NCI-H1048 (cell line): ENCODE results near the gene DDO.

Experiments used
- DNase-seq: peaks from one replicate; lab custom pipeline; 2025; lab: John Stamatoyannopoulos, UW

The DDO gene

DNA sequence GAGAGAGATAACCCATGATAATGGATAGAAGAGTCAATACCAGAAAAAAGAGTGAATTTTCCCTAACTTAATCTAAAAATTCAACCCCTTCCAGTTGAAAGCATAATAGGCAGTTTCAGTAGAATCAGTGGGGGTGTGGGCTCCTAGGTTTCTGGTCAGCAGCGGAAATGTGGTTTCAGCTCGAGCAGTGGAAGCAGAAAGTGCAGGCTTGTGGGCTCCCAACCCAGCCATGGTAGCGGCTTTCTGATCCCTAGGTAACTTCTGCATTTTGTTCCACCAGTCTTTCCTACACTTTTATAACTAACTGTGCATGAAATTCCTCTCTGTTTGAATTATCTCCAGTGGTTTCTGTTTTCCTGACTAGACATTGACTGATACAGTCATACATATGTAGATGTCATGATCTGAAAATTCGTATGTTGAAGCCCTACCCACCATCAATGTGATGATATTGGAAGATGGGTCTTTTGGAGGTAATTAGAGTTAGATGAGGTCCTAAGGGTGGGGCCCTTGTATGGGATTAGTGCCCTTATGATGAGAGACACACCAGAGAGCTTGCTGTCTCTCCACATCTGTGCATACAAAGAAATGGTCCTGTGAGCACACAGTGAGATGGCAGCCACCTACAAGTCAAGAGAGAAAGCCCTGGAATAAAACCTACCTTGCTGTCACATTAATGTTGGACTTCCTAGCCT, 6.5 kb upstream of the DDO start:
- DNase-seq = no peak

DNA sequence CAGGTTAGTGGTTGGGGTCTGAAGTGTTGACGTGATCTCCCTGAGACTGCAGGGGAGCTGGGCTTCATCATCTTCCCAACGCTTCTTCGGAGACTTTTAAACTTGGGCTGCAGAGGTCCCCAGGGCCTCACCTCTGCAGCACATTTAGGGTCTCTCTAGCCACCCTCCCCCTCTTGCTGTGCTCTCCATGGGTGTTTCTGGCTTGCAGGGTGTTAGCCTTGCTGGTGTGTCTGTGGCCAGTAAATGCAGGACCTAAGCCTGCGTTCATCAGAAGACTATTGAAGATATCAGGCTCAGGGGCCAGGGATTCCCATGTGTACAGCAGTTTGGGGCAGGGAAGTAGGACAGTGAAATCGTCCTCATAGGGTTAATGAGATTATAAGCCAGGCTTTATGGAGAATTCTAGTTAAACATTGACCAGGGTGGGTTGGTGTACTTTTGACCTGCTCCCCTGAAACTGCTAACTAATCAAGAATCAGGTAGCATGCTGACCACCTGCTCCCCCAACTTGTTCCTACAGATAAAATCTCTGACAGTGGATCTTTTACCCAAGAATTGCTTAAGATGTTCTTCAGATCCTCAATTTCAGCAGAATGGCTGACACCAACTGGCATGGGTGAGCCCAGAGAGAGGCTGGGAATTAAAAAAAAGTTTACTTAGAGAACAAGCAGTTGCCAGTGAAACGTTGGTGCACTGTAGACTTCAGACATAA, 3.8 kb upstream of the DDO start:
- DNase-seq = no peak

DNA sequence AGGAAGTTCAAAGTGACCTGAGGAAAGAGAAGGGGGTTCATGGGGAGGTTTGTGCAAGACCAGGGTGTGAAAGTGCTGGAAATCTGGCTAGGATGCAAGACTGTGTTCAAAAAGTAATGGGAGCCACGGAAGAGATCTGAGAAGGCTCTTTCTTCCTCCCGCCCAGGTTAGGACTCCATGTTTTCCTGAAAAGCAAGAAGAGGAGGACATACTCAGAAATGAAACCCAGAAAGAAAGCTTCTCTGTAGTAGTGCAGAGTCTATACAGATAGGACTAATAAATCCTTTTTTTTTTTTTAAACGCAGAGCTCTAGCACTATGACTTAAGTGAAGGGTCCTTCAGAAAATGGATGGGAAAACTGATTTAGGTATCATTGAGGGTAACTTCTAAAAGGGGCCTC, 3.2 kb upstream of the DDO start:
- DNase-seq = no peak

DNA sequence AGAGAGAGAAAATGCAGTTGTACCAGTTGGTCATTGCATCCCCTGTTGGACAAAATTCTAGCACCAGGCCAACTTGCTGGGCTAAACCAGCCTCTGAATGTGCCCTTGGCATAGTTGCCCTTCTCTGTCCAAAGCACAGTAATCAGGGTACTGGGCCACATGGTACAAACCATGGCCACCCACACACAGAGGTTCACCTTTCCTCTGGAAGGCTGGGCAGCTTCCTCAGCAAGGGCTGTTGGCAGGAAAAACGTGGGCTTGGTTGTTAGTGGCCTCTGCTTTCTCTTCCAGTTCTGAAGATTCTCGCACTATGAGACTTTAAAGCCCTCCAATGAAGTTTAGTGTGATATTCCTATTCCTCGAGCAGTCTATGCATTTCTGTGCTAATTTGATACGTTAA, 706 bp downstream of the DDO start:
- no peak for DNase-seq

DNA sequence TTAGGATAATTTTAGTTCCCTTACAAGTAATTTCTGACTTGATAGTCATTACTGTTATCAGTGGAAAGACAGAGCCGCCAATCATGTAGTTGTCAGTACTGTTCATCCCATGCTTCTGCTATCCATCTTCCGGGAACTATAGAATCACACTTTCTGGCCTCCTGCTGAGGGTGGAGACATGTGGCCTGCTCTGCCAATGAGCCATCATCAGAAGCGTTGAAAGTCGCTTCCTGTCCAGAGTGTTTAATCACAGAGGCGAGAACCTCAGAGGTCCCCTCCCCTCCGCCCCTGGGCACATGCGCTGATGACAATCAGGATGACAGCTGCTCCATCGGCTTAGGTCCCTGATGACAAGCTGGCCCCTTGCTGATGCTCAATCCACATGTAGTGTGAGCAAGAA, 3.0 kb downstream of the DDO start:
- no peak for DNase-seq

DNA sequence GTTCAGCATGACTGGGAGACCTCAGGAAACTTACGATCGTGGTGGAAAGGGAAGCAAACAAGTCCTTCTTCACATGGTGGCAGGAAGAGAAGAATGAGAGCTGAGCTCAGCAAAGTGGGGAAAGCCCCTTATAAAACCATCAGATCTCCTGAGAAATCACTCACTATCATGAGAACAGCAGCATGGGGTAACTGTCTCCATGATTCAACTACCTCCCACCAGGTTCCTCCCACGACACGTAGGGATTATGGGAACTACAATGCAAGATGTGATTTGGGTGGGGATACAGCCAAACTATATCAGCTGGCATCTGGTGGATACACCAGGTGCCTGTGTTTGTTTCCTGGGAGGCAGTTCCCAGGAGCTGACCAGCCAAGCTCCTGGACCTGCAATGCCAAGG, 4.9 kb downstream of the DDO start:
- DNase-seq = no peak

DNA sequence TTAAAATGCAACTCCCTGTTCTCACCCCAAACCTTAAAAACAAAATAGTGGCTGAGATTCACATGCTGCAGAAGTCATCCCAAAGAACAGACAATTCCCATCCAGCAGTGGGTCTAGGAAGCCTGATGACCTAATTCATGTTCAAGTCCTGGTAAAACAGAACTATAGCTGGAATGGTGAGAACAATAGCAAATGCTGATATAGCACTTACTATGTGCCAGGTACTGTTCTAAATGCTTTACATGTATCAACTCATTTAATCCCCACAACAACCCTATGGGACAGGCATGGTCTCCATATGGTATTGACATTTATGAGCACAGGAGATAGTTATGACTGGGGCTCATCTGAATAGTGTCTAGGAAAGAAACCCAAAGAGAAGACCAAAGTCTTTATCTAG, 5.6 kb downstream of the DDO start:
- DNase-seq = no peak

DNA sequence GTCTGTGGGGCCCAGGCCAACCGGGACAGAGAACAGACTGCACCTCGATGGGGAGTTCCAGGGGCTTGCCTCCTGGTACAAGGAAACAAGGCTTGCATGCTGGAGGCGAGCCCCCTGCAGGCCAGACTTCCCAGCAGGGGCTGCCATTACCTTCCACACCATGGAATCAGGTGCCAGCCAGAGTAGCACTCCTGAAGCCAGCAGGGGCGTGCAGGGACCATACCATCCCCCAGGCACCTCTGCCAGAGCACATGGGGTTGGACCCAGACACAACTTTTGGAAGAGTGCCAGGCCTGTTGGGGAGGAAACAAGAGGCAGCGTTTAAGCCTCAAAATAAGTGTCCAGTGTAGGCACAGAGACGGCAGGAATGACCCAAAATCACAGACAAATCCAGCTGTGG, 6.5 kb downstream of the DDO start:
- no peak for DNase-seq

DNA sequence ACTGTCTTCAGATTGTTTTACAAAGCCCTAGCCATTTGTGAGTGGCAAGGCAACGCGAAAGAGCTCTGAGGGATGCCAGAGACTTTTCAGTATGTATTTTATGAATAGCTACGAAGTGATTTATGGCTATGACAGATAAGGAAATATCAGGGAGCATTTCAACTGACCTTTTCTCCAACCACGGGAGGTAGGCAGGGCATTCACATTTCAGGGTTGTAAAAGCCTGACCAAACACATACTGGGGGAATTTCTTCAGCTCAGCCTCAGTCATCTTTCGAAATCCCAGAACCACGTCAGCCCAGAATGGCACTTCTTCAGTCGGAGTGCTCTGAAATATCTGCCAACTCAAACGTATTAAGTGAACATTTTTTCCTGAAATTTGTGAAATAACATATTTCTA, 10.8 kb downstream of the DDO start:
- no peak for DNase-seq

DNA sequence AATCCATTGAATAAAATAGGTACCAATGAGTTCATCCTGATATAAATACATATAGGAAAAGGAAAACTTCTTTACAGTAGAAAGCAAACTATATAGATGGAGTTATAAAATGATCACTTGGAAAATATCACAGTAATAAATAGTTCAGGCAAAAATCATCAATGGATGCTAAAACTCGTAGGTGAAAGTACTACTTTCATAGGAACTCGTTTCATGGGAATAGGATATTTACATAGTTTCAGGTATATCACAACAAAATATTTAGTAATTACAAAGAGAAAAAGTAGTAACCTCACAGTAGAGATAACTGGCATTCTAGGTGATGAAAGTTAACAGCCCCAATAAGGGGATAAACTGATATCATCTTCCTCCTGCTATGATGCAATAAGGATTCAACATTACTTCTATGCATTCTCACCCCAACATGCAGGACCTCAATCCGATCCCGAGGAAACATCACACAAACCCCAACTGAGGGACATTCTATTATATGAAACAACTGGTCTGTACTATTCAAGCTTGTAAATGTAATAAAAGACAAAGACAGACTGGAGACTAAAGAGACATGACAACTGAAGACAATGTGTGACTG, 13.7 kb downstream of the DDO start:
- no peak for DNase-seq

DNA sequence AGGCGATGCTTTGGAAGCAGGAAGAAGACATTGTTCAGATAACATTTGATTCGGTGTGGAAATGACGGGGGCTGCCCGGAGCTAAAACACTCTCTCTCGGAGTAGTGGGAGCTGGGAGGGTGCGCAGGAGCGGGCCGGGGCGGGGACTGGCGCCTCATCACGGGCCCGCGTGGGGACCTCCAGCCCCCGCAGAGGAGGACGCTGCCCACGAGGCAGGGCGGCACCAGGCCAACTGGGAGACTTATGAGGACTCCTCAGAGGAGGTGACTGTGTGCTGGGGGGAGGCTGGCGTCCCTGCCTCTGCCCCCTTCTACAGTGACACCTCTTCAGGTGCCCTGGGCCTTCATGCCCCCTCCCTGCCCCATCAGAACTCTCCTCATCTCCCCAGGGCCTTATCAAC, 15.2 kb downstream of the DDO start:
- no peak for DNase-seq

DNA sequence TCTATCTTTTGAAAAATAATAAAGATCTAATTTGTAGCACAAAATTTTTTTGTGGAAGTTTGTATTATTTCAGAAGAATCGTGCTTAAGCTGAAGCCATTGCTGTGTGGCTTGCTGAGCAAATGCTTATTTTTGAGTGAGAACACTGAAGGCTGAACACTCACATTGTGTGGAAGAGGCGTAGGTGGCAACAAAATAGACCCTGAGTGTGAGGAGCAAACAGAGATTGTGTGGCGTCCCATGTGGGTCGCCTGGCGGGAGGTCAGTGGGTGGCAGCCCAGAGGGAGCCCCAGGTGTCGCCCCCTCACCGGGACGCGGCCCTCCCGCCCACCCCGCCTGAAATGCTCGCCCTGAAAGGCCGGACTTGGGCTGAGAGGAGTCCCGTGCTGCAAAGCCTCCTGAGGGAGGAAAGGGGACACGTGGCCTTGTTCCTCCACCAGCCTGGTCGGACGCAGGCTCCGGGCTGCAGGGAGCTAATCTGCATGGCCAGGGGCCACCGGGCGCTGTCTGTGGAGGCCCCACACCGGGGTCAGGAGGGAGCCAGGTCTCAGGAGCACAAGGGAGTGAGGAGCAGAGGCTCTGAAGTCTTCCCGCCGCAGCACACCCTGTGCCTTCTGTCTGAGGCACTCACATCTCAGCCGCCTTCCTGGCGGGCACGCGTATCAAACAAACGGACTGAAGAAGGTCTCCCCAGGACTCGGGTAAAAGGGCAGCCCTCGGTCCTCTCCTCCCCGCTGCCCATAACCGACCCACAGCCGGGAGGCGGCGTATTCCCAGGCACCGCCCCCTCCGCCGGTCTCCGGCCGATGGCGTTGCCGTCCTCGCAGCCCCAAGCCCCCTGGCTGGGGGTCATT, 15.9 kb downstream of the DDO start:
- no peak for DNase-seq

DNA sequence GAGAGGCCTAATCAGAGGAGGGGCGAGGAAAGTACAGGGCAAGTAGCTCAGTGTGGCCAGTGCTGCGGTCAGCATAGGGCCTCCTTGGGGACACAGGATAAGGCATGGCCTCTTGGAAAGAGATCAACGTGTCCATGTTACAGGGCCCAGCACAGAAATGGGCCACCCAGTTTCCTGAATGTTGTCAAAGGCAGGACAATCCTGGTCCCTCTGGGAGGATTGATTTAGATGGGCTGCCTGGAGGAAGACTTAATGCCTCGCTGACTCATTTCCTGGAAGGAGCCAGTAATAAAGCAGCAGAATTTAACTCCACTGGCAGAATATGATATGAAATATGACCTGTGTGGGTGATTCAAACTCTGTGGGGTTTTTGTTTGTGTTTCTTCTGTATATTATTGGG, 16.6 kb downstream of the DDO start:
- DNase-seq = no peak

DNA sequence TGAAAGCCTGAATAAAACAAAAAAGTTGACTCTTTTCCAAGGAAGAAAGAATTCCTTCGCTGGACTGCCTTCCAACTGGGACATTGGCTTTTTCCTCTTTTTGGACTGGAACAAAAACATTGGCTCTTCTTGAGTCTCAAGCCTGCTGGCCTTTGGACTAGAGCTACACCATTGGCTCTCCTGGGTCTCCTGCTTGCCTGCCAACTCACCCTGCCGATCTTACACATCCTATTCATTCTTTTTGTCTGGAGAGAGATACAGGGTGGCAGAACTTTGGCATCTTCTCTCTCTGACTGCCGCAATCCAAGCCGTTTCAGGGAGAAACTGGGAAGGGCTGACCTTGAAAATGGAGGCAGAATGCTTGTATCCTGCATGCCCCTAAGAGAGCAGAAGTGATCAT, 20.2 kb downstream of the DDO start:
- DNase-seq = no peak

DNA sequence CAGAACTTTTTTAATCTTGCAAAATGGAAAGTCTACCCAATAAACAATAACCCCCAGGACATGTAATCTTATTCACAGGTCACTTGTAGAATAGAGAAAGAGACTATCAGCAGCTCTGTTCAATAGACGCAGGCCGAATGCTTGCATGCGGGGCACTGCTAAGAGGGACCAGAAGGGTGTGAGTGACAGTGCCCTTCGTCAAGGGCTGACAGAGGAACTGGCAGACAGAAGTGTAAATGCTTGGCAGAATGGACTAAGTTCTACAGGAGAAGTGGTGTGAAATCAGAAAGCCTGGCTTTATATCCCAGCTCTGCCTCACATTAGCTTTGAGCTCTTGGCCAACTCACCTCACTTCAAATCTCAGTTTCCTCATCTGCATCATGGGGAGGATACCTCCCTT, 21.0 kb downstream of the DDO start:
- no peak for DNase-seq

DNA sequence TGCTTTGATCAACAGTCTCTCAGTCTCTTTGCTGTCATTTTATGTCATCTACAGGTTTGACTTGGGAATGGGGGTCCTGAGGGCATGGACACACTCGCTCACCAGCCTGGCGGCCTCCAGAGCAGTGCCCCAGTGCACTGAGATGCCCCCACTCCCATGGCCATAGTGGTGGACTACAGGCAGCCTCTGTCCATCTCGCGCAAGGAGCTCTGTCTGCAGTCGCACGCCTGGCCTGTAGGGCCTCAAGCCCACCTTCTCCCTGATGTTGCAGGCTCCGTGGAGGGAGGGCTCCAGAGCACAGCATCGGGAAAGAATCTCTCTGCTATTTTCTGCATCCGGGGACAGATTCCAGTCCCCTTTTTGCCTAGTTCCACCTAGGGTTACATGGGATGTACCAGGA, 22.6 kb downstream of the DDO start:
- no peak for DNase-seq

DNA sequence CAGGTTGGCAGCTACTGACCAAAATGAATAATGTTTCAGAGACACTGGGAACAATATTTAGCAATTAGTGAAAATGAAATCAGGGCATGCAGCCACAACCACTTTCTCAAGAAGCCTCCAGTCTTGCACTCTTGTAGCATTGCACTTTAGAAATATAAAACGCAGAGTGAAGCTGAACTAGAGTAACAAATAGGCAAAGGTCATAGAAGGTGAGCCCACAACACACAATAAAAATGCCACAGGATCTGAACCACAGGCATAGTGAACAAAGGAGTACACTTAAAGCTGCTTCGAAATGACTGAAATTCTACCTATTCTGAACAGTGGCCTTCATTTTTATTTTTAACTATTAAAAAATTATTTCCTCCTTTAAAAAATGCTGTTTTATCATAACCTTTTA, 25.0 kb downstream of the DDO start:
- DNase-seq = no peak

DNA sequence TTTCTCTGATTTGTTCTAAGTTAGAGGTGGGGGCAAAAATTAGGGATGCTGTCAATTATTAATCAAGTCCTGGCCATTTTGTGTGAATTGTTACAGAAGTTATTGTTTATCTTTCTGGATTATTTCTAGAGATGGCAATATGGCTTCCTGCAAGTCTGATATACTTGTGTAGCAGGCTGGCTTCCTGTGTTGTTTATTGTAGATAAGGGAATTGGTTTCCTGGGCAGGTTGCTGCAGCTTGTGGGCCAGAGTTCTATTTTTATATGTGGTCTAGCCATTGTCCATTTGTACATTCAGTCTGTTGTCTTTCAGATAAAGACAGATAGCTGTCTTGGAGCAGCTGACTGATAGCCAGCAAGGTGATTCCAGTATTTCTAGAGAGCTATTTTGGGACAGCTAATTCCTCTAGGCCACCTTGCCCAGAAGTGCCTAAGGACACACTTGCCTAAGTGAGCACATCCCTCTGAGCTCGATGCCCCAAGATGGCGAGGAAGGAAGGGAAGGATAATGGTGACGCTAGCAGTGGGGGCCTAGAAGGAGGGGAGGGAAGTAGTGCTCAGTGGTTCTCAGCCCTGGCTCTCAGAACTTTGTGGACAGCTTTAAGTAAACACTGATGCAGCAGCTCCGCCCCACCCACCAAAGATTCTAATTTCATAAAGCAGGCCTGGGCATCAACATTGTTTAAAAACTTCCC, 25.5 kb downstream of the DDO start:
- no peak for DNase-seq

DNA sequence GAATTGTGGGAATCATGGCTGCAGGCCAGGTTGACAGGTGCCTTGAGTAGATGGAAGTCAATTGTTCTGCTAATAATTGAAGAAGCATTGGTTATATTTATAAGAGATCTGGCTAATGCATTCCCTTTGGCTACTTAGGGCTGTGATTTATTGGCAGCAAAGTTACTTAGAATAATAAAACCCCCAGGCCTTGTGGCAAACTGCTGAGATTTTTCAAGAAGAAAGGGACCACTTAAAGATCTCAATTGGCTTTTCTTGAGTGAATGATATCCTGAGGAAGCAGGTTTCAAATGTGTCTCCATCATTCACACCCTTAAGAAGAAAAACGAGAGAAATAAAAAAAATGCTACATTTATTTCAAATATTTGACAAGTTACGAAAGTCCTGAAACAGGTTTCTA, 27.4 kb downstream of the DDO start:
- DNase-seq = no peak

DNA sequence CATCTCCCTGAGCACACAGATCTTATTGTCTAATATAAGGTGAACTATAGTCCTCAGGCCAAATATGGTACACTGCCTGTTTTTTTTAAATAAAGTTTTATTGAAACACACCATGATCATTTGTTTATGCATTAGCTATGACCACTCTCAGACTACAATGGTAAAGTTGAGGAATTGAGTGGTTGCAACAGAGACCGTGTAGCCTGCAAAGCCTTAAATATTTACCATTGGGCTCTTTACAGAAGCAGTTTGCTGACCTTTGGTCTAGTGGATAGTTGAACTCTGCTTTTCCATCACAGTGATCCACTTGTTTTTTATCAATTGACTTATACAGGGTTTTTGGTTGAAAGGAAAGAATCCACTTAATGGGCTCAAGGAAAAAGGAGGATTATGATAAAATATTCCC, 29.9 kb downstream of the DDO start:
- no peak for DNase-seq

DNA sequence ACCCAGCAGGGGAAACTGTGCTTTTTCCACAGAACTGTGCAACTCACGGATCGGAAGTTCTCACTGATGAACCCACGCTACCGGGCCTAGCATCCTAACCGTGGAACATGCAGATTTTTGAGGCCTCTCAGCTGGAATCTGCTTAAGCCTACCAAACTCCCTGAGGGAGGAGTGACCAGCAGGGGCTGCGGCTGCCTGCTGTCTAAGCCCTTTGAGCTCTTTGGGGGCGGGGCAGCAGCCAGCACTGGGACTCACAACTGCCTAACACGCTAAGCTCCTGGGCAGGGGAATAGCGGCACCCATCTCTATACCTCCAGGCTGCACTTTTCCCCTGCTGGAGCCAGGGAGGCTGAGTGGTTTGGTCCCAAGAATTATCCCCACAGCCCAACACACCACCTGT, 36.8 kb downstream of the DDO start:
- no peak for DNase-seq

DNA sequence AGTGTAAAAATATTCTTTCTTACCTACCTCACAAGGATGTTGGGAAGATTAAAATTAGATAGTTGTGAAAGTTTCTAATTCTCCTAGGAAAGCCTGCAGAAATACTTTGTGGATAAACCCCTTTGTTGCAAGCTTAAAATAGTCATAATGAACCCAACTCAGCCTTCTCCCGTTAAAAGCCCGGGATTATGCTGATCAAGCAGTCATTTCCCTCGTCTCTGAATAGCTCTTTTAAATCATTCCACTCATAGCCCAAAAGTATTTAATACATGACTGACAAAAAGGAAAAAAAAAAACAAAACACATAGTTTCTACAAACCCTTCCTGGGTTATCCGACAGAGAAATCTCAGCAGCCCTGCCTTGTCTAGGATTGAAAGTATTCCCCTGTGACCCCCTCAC, 46.3 kb downstream of the DDO start:
- DNase-seq = no peak
